Measurements from ENCODE around the gene EPHA8.

DNA sequence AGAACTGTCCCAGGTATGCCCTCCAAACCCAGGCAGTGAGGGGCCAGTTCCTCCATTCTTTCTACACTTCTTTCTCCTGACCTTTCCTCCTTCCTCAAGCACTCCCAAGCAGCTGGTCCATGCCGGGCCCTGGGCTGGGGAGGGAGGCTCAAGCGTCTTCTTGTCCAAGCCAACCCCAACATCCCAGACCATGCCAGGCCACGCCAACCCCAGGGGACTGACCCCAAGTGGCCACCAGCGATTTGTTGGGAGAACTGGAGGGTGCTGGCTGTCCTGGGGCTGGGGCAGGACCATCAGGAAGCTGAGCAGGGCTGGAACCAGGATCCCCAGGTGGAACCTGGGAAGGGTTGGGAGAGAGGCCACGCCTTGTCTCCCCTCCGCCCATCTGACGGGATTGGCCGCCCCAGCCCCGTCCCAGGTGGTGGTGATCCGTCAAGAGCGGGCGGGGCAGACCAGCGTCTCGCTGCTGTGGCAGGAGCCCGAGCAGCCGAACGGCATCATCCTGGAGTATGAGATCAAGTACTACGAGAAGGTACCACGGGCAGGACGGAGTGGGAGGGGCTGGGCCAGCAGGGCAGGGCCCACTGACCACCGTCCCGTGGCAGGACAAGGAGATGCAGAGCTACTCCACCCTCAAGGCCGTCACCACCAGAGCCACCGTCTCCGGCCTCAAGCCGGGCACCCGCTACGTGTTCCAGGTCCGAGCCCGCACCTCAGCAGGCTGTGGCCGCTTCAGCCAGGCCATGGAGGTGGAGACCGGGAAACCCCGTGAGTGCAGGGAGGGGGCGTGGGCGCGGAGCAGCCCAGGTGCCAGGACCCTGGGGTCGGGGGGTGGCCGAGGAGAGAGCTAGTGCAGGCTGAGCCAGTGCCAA lies 29.9 kb downstream of the EPHA8 start:
- TF ChIP-seq, protein P1, sequence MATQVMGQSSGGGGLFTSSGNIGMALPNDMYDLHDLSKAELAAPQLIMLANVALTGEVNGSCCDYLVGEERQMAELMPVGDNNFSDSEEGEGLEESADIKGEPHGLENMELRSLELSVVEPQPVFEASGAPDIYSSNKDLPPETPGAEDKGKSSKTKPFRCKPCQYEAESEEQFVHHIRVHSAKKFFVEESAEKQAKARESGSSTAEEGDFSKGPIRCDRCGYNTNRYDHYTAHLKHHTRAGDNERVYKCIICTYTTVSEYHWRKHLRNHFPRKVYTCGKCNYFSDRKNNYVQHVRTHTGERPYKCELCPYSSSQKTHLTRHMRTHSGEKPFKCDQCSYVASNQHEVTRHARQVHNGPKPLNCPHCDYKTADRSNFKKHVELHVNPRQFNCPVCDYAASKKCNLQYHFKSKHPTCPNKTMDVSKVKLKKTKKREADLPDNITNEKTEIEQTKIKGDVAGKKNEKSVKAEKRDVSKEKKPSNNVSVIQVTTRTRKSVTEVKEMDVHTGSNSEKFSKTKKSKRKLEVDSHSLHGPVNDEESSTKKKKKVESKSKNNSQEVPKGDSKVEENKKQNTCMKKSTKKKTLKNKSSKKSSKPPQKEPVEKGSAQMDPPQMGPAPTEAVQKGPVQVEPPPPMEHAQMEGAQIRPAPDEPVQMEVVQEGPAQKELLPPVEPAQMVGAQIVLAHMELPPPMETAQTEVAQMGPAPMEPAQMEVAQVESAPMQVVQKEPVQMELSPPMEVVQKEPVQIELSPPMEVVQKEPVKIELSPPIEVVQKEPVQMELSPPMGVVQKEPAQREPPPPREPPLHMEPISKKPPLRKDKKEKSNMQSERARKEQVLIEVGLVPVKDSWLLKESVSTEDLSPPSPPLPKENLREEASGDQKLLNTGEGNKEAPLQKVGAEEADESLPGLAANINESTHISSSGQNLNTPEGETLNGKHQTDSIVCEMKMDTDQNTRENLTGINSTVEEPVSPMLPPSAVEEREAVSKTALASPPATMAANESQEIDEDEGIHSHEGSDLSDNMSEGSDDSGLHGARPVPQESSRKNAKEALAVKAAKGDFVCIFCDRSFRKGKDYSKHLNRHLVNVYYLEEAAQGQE (IDR thresholded peaks at IDR 0.05), result no peak
- TF ChIP-seq YY1 (IDR thresholded peaks at IDR 0.05) (no peak), TAF1 (conservative IDR thresholded peaks at IDR 0.05) (no peak)
- TF ChIP-seq, protein P2, sequence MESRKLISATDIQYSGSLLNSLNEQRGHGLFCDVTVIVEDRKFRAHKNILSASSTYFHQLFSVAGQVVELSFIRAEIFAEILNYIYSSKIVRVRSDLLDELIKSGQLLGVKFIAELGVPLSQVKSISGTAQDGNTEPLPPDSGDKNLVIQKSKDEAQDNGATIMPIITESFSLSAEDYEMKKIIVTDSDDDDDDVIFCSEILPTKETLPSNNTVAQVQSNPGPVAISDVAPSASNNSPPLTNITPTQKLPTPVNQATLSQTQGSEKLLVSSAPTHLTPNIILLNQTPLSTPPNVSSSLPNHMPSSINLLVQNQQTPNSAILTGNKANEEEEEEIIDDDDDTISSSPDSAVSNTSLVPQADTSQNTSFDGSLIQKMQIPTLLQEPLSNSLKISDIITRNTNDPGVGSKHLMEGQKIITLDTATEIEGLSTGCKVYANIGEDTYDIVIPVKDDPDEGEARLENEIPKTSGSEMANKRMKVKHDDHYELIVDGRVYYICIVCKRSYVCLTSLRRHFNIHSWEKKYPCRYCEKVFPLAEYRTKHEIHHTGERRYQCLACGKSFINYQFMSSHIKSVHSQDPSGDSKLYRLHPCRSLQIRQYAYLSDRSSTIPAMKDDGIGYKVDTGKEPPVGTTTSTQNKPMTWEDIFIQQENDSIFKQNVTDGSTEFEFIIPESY (IDR thresholded peaks at IDR 0.05), result no peak

Measured in liver (tissue), 2 donors.